NCI-H2196 (cell line): ENCODE results near the gene ULK1.

ENCODE experiments used
- DNase-seq: peaks from one replicate; lab custom pipeline; 2025; ENCODE audit not compliant: unreplicated experiment; lab: John Stamatoyannopoulos, UW

The ULK1 gene

DNA sequence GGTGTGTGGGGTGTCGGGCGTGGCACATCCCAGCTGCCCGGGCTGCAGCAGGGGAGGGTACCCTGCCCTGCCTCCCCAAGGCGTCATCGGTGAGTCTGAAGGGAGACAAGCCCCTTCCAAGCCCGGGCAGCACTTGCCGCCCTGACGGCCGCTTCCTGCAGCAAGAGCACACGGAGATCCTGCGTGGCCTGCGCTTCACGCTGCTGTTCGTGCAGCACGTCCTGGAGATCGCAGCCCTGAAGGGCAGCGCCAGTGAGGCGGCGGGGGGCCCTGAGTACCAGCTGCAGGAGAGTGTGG, 24.6 kb downstream of the ULK1 start:
- DNase-seq = no peak

DNA sequence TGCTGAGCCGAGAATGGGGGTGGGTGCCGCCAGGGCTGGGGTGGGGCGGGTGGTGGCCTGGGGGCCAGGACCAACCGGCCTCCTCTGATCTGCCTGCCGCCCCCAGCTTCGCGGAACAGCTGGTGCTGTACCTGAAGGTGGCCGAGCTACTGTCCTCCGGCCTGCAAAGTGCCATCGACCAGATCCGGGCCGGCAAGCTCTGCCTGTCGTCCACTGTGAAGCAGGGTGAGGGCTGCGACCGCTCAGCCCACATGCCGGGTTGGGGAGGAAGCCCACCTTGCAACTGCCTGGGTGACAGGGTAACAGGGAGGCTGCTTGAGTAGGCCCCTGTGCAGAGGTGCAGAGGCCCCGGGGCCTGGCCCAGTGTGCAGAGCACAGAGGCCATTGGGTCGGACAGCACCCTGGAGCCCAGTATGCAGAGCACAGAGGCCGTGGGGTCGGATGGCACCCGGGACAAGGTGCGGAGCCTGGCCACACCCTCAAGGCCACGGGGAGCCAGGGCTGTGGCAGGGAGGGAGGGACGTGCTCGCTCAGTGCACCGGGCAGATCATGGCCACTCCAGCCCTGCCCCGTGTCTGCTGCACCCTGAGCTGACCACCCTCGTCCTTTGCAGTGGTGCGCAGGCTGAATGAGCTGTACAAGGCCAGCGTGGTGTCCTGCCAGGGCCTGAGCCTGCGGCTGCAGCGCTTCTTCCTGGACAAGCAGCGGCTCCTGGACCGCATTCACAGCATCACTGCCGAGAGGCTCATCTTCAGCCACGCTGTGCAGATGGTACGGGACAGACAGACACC, 25.1 kb downstream of the ULK1 start:
- no peak for DNase-seq

DNA sequence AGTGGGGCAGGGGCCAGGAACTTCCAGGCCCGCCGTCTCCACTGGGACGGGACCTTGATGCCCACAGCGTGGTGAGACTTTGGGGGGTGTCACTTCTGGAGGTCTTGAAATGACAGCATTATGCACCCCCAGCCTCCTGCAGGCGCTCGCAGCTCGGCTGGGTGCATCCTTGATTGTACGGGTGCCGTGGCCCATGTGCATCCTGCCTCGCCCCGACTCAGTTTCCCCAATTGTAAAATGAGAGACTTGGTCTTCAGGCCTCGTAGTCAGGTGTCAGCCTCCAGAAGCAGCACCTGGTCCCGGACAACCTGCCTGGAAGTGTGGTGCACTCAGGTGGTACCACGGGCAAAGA, 25.7 kb downstream of the ULK1 start:
- DNase-seq = no peak

DNA sequence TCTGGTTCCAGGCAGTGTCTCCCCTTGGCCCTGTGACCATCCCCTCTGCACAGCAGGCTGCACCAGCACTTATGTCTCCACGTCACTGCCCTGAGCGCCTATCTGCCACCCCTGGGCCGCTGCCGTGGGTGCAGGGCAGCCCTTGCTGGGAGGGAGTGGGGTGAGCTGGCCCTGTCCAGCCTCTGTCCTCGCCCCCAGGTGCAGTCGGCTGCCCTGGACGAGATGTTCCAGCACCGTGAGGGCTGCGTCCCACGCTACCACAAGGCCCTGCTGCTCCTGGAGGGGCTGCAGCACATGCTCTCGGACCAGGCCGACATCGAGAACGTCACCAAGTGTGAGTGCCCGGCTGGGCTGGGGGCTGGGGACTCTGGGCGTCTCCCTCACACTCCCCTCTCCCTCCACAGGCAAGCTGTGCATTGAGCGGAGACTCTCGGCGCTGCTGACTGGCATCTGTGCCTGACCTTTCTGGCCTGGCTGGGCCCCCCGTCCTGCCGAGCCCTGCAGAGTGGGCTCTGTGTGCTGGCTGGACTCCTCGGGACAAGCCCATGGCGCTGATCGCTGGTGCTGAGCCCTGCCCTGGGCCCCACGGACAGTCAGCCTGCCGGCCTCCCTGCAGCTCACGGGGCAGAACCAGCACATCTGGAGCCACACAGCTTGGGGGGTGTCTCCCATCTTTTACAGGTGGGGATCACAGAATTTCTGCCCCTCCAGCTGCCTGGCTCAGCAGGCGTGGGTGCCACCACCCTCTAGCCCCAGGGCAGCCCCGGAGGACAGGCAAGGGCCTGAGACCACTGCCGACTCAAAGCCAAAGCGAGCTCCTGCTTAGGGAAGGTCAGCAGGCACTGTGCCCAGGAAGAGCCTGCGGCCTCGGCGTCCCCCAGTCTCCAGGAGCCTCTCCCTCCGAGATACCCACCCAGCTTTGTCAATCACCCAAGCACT, 26.7 kb downstream of the ULK1 start:
- no peak for DNase-seq

DNA sequence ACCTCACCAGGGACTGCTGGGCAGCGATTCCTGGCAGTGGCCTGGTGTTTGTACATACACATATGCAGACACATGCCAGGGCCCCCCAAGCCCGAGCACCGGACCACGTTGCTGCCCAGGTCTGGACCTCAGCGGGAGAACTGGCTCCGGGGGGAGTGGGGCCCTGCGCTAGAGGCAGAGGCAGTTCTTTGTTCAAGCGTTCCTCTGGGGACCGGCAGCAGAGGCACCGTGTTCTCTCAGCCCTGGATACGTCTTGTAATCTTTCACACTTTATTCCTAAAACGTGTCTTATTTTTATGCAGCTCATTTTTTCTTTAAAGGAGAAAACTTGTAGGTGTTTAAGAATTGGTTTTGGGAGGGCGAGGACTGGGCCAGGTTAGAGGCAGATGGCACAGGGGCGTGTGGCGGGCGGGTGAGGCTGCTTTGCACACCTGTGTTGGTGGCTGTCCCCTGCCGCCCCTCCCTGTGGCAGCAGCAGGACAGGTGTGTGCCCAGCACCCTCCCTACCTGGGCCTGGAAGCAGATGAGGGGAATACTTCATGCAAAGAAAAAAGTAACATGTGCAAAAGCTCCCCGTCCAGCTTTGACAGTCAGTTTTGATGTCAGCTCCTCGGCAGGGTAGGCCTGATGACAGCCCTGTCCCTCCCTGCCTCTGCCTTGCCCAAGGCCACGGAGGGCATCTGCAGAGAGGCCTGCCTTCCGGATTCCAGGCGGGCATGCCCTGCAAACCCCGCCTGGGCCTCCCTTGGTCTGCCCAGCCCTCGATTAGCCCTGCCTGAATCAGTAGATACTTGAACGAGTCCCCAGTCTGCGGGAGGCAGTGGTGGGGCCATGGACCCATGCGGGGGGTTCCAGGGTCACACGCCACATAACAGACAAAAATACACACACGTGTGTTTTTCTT, 27.7 kb downstream of the ULK1 start:
- DNase-seq = no peak

DNA sequence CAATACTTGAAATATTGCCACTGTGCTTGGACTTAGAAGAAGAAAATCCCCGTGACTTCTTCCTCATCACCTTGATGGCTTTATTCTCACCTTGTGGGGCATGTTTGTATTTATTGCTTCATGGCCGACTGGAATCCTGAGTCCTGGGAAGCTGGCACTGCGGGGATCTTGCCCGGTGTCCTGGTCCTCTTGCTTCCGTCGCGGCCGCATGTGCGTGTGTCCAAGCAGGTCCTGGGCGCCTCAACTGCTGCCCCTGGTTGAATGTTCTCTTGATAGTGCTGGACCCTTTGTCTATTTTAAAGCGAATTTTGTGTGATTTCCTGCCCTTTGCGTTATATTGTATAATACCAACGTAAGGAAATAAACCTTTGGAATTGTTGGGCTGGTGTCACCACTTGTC, 28.4 kb downstream of the ULK1 start:
- no peak for DNase-seq

DNA sequence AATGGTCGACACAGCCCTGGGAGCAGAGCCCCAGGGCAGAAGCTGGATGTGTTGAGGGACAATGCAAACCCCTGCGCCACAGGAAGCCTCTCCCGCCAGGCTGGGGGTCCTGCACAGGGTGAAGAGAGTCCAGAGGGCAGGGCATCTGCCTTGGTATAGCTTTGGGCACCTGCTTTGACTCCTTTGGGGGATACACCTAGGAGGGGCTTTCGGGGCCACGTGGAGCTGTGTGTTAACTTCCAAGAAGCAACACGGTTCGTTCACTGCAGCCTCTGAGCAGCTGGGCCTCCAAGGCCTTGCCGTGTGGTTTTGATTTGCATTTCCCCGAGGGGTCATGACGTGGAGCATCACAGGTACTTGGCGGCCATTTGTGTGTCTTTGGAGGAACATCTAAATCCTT, 28.8 kb downstream of the ULK1 start:
- no peak for DNase-seq

DNA sequence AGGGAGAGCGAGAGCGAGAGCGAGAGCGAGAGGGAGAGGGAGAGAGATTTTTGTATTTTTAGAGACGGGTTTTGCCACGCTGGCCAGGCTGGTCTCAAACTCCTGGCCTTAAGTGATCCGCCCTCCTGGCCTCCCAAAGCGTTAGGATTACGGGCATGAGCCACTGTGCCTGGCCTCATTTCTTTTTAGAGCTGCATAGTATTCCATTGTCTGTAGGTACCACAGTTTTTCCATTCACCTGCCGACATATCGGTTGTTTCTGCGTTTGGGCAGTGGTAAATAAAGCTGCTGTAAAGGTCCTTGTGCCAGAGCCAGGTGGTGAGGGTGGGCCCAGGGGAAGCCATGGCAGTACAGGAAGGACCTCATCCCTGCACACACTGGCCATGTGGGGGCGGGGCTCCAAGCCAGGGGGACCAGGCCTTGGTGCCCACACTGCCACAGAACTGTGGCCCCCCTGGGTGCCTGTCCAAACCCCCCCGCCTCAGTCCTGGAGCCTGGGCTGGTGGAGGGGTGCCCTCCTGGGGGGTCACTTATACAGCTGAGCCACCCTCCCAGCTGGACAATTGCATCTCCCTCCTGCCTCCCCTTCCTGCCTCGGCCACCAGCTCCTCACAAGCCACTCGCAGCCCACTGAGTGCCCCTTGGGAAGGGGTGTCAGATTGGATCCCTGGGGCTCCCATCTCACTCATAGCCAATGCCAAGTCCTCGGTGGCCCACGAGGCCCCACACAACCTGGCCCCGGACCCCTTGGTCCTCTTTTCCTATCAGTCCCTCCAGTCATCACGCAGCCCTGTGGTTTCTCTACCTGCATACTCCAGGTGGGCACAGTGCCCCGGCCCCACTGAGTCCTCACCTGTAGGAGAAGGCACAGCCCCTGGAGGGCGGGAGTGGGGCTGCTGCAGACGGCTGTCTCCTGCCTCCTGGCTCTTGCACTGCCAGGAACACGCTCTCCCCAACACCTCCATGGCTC, 33.0 kb downstream of the ULK1 start:
- no peak for DNase-seq

DNA sequence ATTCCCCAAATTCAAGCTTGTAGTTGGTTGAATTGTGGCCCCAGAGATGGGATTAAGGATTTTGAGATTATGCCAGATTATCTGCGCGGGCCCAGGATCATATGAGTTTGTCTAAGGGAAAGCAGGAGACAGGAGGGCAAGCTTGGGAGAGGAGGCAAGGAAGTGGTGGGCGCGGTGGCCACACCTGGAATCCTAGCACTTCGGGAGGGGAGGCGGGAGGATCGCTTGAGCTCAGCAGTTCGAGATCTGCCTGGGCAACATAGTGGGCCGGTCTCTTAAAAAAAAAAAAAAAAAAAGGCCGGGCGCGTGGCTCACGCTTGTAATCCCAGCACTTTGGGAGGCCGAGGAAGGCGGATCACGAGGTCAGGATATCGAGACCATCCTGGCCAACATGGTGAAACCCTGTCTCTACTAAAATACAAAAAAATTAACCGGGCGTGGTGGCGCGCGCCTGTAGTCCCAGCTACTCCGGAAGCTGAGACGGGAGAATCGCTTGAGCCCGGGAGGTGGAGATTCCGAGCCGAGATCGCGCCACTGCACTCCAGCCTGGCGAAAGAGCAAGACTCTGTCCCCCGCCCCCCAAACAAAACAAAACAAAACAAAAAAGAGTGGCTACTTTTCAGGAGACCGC, 33.8 kb downstream of the ULK1 start:
- no peak for DNase-seq

DNA sequence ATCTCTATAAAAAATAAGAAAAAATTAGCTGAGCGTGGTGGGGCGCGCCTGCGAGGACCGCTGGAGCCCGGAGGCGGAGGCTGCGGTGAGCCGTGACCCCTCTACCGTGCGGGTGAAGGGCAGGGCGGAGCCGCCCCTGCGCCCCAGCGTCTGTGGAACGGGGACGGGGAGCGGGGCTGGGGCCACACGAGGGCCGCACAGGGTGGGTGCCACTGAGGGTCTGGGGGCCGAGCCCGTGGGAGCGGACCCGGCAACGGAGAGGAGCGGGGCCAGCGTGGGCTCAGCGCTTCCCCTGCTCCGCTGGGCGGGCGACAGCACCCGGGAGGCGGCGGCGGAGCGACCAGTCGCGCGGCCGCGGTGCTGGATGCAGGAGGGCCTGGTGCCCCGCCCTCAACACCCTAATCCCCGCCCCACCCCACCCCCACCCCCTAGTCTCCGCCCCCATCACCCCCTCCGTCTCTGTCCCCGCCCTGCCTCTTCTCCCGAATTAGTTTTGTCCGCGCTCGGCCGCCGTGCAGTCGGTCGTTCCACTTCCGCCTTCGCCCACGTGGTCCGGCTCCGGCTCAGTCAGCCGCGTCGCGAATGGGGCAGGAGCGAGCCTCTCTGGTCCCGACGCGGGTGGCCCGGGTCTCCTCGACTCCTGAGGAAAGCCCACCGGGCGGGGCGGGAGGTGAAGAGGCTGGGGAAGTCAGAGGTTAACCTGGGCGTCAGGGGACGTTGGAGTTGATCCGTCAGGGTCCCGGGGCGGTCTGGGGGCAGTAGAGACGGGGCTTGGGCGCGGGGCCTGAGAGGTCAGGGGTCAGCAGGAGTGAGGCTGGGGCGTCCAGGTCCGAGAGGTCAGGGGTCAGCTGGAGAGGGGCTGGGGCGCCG, 34.5 kb downstream of the ULK1 start, which contains the start of gene PUS1:
Gene PUS1, plus strand, starts transcription at position 566 of the 870 bp plus-strand sequence. CDS start 447 bp downstream, outside the sequence.
- DNase-seq = peak; percentile 88

DNA sequence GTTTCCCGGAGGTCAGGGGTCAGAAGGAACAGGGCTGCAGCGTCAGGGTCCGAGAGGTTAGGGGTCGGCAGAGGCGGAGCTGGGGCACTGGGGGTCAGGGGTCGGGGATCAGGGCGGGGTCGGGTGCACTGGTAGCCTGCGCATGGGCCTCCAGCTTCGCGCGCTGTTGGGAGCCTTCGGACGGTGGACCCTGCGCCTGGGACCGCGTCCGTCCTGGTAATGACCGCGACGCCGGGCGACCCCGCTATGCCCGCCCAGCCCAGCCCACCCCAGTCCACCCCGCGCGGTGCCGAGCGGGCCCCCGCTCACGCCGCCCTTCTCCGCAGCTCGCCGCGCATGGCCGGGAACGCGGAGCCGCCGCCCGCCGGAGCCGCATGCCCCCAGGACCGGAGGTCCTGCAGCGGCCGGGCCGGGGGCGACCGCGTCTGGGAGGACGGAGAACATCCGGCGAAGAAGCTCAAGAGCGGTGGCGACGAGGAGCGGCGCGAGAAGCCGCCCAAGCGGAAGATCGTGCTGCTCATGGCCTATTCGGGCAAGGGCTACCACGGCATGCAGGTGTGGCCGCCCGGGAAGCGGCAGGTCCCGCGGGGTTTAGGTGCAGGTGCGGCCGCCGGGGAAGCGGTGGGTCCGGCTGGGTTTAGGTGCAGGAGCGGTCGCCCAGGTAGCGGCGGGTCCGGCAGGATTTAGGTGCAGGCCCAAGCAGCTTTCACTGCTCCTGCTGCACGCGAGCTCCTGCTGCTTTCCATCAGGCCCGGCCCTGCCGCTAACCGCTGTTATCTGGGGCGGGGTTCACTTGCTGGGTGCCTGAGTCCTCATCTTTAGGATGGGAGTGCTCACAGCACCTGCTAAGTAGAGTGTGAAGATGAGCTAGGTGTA, 35.4 kb downstream of the ULK1 start:
- peak; percentile 4 for DNase-seq

DNA sequence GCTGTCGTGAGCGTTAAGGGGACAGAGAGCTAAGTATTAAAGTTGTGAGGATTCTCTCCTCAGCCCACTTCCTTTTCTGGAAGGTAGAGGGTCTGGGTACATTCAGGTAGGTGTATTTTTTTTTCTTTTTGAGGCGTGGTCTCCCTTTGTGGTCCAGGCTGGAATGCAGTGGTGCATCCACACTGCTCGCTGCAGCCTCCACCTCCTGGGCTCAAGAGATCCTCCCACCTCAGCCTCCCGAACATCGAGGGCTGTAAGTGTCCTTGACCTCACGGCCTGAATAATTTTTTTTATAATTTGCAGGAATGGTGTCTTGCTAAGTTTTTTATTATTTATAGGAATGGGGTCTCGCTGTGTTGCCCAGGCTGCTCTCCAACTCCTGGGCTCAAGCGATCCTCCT, 36.1 kb downstream of the ULK1 start:
- DNase-seq = no peak

DNA sequence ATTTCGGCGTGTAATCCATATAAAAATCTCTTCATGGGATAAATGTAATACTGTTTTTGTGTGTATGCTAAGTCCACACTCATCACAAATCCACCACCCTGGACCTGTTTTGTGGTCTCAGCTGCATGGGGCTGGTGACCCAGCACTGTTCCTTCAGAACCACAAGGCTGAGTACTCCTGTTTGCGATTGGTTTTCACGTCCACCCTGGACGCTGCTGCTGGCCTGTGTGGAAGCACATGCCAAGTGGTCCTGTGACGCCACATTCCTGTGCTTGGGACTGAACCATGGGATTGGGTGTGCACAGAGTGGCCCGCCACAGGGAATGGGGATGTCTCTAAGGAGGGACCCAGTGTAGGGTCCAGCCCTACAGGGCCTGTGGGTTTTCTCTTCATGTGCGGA, 39.0 kb downstream of the ULK1 start:
- DNase-seq = no peak

DNA sequence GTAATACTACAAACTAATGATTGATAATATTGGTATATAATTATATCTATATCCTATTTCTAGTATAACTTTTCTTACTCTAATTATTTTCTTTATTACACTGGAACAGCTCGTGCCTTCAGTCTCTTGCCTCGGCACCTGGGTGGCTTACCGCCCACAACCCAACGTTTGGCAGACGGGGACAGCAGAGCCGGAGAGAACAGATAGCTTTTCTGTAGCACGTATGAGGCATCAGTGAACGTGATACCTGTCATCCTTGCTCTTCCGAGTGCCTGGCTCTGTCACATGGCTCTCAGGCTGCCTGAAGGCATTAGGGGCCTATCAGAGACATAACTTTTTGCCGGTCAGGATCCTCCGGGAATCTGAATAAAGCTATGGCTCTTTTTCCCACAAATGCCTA, 40.1 kb downstream of the ULK1 start:
- DNase-seq = no peak

DNA sequence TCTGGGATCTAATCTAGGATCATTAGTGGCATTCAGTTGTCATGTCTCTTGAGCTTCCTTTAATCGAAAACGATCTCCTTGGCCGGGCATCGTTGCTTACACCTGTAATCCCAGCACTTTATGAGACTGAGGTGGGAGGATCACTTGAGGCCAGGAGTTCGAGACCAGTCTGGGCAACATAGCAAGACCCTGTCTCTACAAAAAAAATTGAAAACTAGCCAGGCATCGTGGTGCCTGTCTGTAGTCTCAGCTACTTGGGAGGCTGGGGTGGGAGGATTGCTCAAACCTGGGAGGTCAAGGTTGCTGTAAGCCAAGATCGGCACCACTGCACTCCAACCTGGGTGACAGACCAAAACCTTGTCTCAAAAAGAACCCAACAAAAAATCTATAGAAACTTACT, 43.7 kb downstream of the ULK1 start:
- DNase-seq = no peak

DNA sequence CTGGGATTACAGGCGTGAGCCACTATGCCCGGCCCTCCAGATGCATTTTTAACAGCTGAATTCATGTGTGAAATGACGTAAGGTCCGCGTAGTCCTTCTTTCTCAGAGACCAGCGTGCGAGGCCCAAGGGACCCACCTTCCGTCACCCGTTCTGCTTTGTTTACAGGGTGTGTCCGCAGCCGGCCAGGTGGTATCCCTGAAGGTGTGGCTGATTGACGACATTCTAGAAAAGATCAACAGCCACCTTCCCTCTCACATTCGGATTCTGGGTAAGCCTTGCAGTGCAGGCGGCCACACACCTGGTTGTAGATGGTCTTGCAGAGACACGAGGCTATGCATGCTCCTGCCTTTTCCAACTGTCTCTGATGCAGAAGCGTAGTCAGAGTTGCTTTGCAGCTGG, 44.6 kb downstream of the ULK1 start:
- DNase-seq = no peak

DNA sequence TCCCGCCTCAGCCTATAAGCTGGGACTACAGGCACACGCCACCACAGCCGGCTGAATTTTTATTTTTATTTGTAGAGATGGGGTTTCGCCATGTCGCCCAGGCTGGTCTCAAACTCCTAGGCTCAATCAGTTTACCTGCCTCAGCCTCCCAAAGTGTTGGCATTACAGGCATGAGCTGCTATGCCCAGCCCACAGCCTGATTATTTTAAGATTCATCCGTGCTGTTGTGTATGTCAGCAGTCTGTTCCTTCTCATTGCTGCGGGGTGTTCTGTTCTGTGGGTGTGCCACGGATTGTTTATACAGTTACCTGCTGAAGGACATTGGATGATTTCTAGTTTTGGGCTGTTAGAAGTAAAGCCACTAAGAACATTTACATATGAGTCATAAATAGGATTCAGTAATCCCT, 45.7 kb downstream of the ULK1 start:
- no peak for DNase-seq
